A549 (cell line): ENCODE data around the gene FNDC10. TPM values are rescaled to one million over a fixed set of nuclear protein-coding genes. Genes with fewer than 3 reads are reported as not detected.
"Not testable (repeated sequence)": the region's sequence is repeated elsewhere in the genome, so short reads cannot be mapped to it uniquely, and the experiment has no call there.

Source experiments
- ATAC-seq, 2 experiments: fragments of 200-7000 bp in 1 of 2; fragments of >200 bp in 1 of 2; cut with Nextera tagmentation in 1 of 2; cut with Tn5 transposase in 1 of 2; 3 replicates each; pipeline versions ENCODE4 v1.8.0 to v1.9.1; 2018 to 2020; ENCODE audit warnings: mild to moderate bottlenecking in 1 of 2, moderate library complexity in 1 of 2
- CTCF ChIA-PET: fragments of 300-600 bp; sonication (Branson Sonifier 250); formaldehyde crosslinking; extraction: SDS; loops from one replicate; lab custom pipeline; 2021; ENCODE audit warnings: antibody characterized with exemption, inconsistent platforms; lab: Yijun Ruan, JAX
- POLR2A ChIA-PET: fragments of 350-600 bp; formaldehyde crosslinking; extraction: SDS; loops from one replicate; lab custom pipeline; 2021; ENCODE audit warnings: antibody characterized with exemption, inconsistent platforms; lab: Yijun Ruan, JAX
- DNase-seq, 2 experiments: peaks; one replicate each; pipeline versions ENCODE4 v3.0.0 to v3.0.0-alpha.2; 2011 to 2016; ENCODE audit warnings: low read depth in 1 of 2, low spot score in 1 of 2
- FAIRE-seq: peaks from 2 replicates; lab custom pipeline; 2011; peaks lifted over from hg19 to GRCh38; lab: Jason Lieb, UNC
- H3K27ac ChIP-seq, 2 experiments: fragments of >200 bp; sonication (Bioruptor Twin); formaldehyde crosslinking; 3 replicates each; pipeline ENCODE4 v1.5.1; 2016 to 2017
- H3K4me1 ChIP-seq: fragments of >200 bp; sonication (Bioruptor Twin); formaldehyde crosslinking; 3 replicates; pipeline ENCODE4 v1.6.1; 2016
- H3K4me2 ChIP-seq: fragments of >200 bp; sonication (Bioruptor Twin); formaldehyde crosslinking; 3 replicates; pipeline ENCODE4 v1.6.1; 2016
- H3K4me3 ChIP-seq: fragments of >200 bp; sonication (Bioruptor Twin); formaldehyde crosslinking; 3 replicates; pipeline ENCODE4 v1.5.1; 2016
- H3K9me3 ChIP-seq: fragments of >200 bp; sonication (Bioruptor Twin); formaldehyde crosslinking; 3 replicates; pipeline ENCODE4 v1.6.1; 2016
- FOXS1 ChIP-seq: fragments of 250-450 bp; sonication (Bioruptor Pico); IDR thresholded peaks from 2 replicates; pipeline ENCODE4 v1.5.0; 2020; ENCODE audit warnings: mild to moderate bottlenecking, moderate library complexity
- JUNB ChIP-seq: fragments of >200 bp; sonication (Bioruptor Twin); formaldehyde crosslinking; IDR thresholded peaks from 2 replicates; pipeline ENCODE4 v1.6.1; 2016
- NFE2L2 ChIP-seq: fragments of 150-350 bp; conservative IDR thresholded peaks from 2 replicates; pipeline ENCODE4 v1.6.1; 2014; ENCODE audit warnings: low read length
- ZC3H11A ChIP-seq: fragments of 450-650 bp; IDR thresholded peaks from 2 replicates; pipeline ENCODE4 v1.6.1; 2014; ENCODE audit warnings: antibody characterized with exemption, mild to moderate bottlenecking
- WGBS: methylation state at CpG from one replicate; pipeline ENCODE4 v1.1.6; 2017; ENCODE audit errors: missing lambda C conversion rate; 5-methylcytosine and 5-hydroxymethylcytosine counted together
- polyA minus RNA-seq: library from RNA; depleted of rRNA, polyadenylated mRNA; stranded (reverse); fragments of >200 nt; gene quantifications from 2 replicates; pipeline ENCODE4 v1.2.3, GENCODE V29; 2011; rRNA and poly(A)+ RNA removed
- polyA plus RNA-seq, 4 experiments: library from polyadenylated mRNA; depleted of rRNA in 3 of 4; stranded (reverse); fragments of >200 nt; fragmentation: RNase III in 1 of 4; extraction: RNeasy Plus Mini Kit Qiagen cat#74134 plus additional on column Dnase treatment in 1 of 4; gene quantifications; 2 replicates in 3 of 4; 3 replicates in 1 of 4; pipeline ENCODE4 v1.2.3, GENCODE V29; 2011 to 2017
- TF ChIP-seq, protein P1 (sequence below): fragments of 200-600 bp; sonication (generic); IDR thresholded peaks from 2 replicates; pipeline ENCODE4 v1.6.1; 2016; ENCODE audit warnings: antibody characterized with exemption, mild to moderate bottlenecking, moderate library complexity

FNDC10 gene
- polyA plus RNA-seq (2011; rRNA removed), result 0.56 and 0.77 TPM in 2 replicates
- 2.5 and 4.5 TPM in 2 replicates for polyA plus RNA-seq (2012; cell fraction: cytosol; rRNA removed)
- polyA plus RNA-seq (2012; cell fraction: nucleus; rRNA removed), result 3.3 and 3.9 TPM in 2 replicates
- polyA plus RNA-seq (2017; fragmentation: RNase III; extraction: RNeasy Plus Mini Kit Qiagen cat#74134 plus additional on column Dnase treatment), result 2.7 to 4.2 TPM (median 4.0 TPM) in 3 replicates
- polyA minus RNA-seq, result 0.54 and 0.92 TPM in 2 replicates

DNA sequence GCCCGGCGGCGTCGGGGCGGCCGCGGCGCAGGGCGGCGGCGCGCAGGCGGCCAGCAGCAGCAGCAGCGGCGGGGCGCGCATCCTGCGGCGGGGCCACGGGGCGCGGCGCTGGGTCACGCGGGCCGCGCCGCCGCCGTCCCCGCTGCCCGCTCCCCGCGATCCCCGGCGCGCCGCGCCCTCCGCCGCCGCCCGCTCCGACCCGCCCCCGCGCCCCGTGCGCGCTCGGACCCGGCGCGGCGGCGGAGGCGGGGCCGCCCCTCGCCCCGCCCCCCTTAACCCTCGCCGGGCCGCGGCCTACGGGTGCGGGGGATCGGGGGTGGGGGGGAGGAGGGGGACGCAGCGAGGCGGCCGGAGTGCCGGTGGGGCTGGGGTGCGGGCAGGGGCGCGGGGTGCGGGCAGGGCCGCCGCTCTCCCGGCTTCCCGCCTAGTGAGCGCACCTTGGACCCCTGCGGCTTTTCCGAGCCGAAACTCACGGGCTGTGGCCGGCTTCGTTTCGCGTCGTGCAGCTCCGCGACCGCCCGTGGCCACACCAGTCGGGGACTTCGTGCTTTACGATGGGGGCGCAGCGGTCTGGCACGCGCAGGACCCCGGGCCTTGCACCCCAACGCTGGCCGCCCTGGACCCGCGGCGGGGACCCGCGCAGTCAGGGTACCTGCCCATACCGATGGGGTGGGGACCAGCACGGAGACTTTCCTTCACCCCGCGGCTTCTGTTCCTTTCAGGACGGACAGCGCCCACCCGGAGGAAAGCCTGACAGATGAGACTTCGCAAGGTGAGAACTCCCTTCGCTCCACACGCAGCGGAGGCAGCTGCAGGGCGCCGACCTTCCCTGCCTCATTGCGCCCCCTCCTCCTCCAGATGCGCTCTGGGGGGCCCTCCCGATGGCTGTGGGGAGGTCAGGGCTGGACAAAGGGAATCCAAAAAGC is at the start of gene FNDC10:
Gene FNDC10 (minus strand): TSS at position 201 of the 926 bp plus-strand sequence. CDS start 120 bp downstream, at position 81.
- no peak for ATAC-seq
- no peak for FAIRE-seq
- H3K4me2 ChIP-seq, result peak within 1 kb of the TSS; percentile 78
- H3K4me1 ChIP-seq, result peaks cover 11% of the 10 kb centered on the region
- H3K27ac ChIP-seq, result peak within 1 kb of the TSS; percentile 54 to 88
- no peaks in the 10 kb centered on the region for H3K9me3 ChIP-seq
- no peak for TF ChIP-seq FOXS1
- TF ChIP-seq, protein P1, sequence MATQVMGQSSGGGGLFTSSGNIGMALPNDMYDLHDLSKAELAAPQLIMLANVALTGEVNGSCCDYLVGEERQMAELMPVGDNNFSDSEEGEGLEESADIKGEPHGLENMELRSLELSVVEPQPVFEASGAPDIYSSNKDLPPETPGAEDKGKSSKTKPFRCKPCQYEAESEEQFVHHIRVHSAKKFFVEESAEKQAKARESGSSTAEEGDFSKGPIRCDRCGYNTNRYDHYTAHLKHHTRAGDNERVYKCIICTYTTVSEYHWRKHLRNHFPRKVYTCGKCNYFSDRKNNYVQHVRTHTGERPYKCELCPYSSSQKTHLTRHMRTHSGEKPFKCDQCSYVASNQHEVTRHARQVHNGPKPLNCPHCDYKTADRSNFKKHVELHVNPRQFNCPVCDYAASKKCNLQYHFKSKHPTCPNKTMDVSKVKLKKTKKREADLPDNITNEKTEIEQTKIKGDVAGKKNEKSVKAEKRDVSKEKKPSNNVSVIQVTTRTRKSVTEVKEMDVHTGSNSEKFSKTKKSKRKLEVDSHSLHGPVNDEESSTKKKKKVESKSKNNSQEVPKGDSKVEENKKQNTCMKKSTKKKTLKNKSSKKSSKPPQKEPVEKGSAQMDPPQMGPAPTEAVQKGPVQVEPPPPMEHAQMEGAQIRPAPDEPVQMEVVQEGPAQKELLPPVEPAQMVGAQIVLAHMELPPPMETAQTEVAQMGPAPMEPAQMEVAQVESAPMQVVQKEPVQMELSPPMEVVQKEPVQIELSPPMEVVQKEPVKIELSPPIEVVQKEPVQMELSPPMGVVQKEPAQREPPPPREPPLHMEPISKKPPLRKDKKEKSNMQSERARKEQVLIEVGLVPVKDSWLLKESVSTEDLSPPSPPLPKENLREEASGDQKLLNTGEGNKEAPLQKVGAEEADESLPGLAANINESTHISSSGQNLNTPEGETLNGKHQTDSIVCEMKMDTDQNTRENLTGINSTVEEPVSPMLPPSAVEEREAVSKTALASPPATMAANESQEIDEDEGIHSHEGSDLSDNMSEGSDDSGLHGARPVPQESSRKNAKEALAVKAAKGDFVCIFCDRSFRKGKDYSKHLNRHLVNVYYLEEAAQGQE, result peak; percentile 48; the same call in 1 of the 2 replicates
- TF ChIP-seq JUNB, result no peak
- no peak for TF ChIP-seq NFE2L2
- TF ChIP-seq ZC3H11A, result no peak
- ChIA-PET CTCF (interaction anchor here (0.6 kb wide), 1 partner anchor 9 kb away, joined by 3 read pairs; no protein-coding TSS in a partner anchor), POLR2A (no interaction called here)
- peak within 1 kb of the TSS; percentile 51 for H3K4me3 ChIP-seq
- no peak for DNase-seq
- 75% methylated on average over 16 of the region's 125 CpGs for WGBS

DNA sequence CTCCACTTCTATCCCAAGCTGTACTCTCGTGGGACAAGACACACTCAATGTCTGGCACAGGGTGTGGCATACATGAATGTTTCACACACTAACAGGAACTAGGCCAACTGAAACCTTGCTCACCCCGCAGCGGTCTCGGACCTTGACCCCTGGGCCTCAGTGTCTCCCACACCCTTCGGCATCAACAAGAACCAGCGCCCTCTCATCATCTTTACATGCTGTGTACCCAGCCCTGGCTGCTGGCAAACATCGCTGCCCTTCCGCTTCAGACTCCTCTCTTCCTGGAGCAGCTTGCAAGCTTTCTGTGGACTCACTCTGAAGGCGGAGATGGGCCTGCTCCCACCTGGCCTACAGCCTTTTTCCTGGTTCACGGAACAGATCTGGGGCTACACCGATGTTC is 48.3 kb upstream of the FNDC10 start:
- H3K4me3 ChIP-seq, DNase-seq, H3K9me3 ChIP-seq, FAIRE-seq, H3K4me2 ChIP-seq, H3K4me1 ChIP-seq, ATAC-seq, CTCF ChIA-PET, POLR2A ChIA-PET, H3K27ac ChIP-seq: not testable (repeated sequence)
- 87% methylated on average over 11 of the region's 11 CpGs for WGBS

DNA sequence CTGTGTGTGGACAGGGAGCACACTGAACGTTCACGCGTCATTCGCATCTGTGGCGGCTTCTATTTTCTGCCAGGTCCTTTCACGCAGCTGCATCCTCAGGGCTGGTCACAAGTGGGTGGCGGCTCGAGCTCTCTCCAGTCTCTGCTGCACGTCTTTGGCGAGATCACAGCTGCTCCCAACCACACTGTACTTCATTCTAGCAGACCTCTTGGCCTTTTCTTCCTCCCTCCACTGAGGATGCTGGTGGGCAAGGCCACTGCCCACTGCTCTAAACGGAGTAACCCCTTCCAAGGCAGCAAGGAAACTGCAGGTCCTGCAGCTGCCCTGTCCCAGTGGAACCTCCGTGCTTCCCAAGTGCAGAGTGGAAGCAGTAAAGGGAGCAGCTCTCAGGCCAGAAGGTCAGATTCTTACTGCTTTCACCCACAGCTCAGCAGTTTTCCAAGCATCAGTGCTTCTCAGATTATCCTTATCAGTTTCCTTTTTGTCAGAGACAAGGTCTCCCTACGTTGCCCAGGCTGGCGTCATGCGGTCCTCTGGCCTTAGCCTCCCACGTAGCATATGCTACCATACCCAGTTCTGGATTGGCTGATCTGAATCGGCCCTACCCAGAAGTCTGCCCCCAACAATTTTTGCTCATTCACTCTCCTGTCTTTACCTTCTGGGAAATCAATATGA is 47.8 kb upstream of the FNDC10 start:
- ATAC-seq, H3K9me3 ChIP-seq, H3K4me3 ChIP-seq, H3K4me1 ChIP-seq, DNase-seq, H3K4me2 ChIP-seq, POLR2A ChIA-PET, CTCF ChIA-PET, H3K27ac ChIP-seq, FAIRE-seq: not testable (repeated sequence)
- whole genome bisulfite sequencing, result 94% methylated on average over 17 of the region's 17 CpGs

DNA sequence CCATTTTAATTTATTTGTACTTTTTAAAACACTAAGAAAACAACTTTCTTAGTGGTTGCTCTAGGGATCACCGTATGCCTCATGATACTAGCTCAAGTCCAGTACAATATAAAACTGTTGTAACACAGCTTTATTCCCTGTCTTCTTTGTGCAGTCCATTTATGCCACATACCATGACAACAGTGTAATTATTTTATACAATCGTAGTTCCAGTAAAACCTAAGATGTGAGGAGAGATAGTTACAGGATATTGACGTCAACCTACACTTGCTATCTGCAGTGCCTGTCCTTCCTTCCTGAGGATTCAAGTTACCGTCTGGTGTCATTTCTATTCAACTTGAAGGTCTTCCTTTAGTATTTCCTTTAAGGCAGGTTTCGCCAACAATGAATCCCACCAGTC is 46.4 kb upstream of the FNDC10 start:
- POLR2A ChIA-PET, H3K4me1 ChIP-seq, H3K27ac ChIP-seq, CTCF ChIA-PET, H3K9me3 ChIP-seq, H3K4me3 ChIP-seq, DNase-seq, ATAC-seq, FAIRE-seq, H3K4me2 ChIP-seq: not testable (repeated sequence)
- WGBS, result 83% methylated on average over 4 of the region's 5 CpGs

DNA sequence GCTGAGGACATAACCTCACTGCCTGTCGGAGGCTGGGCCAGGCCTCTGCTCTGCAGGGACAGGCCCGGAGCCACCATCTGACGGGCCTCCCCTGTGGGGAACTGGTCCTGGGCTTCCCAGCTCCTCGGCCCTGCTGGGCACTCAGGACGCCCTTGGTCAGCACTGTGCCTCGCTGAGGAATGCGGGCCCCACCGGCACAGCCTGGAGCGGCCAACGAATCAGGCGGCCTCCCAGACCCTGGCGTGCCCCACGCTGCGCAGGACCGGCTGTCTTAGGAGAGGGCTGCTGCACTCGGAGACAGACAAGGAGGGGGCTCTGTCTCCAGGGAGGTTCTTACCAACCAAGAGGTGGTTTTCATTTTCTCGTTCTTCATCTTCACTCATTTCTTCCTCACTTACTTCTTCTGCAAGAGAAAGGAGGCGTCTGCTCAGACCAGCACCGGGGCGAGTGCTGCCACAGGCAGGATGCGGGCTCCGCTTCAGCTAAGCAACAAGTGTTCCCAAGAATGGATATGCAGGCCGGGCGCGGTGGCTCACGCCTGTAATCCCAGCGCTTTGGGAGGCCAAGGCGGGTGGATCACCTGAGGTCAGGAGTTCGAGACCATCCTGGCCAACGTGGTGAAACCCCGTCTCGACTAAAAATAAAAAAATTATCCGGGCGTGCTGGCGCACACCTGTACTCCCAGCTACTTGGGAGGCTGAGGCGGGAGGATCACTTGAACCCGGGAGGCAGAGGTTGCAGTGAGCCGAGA is 41.0 kb upstream of the FNDC10 start:
- DNase-seq, H3K4me2 ChIP-seq, H3K9me3 ChIP-seq, POLR2A ChIA-PET, FAIRE-seq, H3K4me3 ChIP-seq, H3K4me1 ChIP-seq, CTCF ChIA-PET, H3K27ac ChIP-seq, ATAC-seq: not testable (repeated sequence)
- WGBS, result 98% methylated on average over 23 of the region's 38 CpGs

DNA sequence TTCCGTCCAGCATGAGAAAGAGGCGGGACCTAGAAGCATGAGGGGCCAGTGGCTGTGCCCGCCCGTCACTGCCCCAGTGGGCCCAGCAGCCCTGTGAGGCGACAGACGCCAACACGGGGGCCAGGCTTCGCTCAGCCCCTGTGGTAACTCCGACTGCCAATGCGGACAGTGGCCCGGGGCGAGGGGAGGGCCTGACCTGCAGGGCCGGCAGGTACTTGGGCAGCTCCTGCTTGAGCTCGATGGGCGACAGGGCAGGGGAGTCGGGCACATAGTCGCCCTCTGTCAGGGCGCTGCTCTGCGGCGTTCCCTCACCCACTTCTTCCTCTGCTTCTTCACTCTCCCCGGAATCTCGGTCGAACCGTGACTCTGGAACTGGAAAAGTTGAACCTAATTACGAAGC is 40.1 kb upstream of the FNDC10 start:
- CTCF ChIA-PET, POLR2A ChIA-PET, FAIRE-seq, H3K4me3 ChIP-seq, DNase-seq, H3K4me1 ChIP-seq, ATAC-seq, H3K9me3 ChIP-seq, H3K4me2 ChIP-seq, H3K27ac ChIP-seq: not testable (repeated sequence)
- WGBS, result 97% methylated on average over 11 of the region's 25 CpGs

DNA sequence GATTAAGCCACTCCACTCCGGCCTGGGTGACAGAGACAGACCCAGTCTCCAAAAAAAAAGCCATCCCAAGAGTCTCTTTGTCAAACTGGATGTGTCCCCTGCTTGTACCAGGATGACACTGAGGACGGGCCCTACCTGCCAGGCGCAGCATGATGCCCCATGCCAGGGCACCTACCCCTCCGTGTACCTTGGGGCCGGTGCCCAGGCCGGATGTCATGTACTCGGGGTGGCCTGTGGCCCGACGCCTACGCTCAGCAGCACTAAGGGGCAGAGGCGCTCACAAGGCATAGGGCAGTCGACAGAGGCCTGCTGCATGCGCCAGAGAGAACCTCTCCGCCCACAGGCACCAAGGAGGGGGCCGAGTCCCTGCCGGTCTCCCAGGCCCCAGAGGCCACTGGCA is 39.4 kb upstream of the FNDC10 start:
- H3K9me3 ChIP-seq, CTCF ChIA-PET, DNase-seq, H3K4me2 ChIP-seq, POLR2A ChIA-PET, H3K4me3 ChIP-seq, H3K27ac ChIP-seq, FAIRE-seq, ATAC-seq, H3K4me1 ChIP-seq: not testable (repeated sequence)
- 83% methylated on average over 4 of the region's 16 CpGs for WGBS

DNA sequence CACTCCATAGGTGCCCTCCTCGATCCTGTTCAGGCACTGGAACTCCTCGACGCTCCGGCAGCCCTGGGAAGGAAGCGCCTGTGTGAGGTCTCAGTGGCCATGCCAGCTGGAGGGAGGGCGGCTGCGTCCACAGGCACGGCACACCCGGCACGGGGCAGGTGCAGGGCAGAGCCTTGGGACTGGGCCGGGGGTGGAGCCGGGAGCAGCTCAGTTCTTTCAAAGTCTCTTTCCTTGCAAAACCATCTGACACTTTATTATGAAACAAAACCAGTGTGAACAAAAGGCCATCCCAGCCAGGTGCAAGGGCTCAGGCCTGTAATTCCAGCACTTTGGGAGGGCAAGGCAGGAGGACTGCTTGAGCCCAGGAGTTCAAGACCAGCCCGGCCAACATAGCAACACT is 38.6 kb upstream of the FNDC10 start:
- H3K4me3 ChIP-seq, POLR2A ChIA-PET, DNase-seq, ATAC-seq, H3K4me1 ChIP-seq, CTCF ChIA-PET, FAIRE-seq, H3K27ac ChIP-seq, H3K9me3 ChIP-seq, H3K4me2 ChIP-seq: not testable (repeated sequence)
- 96% methylated on average over 5 of the region's 13 CpGs for WGBS
